HK-2 (cell line): ENCODE results near the gene AIFM3.
"Not testable (repeated sequence)": the region's sequence is repeated elsewhere in the genome, so short reads cannot be mapped to it uniquely, and the experiment has no call there.

ENCODE experiments used
- DNase-seq: peaks from one replicate; pipeline ENCODE4 v3.0.0-alpha.2; 2018; ENCODE audit not compliant: unreplicated experiment

AIFM3 gene

GRCh38 chr22:20957683-20958431 is 9.2 kb upstream of the AIFM3 start:
- peak; percentile 75 for DNase-seq

- DNase-seq: no peak
Observed at GRCh38 chr22:20959578-20960461, 7.2 kb upstream of the AIFM3 start.

GRCh38 chr22:20960609-20961008 is 6.4 kb upstream of the AIFM3 start:
- no peak for DNase-seq

- DNase-seq: no peak
Observed at GRCh38 chr22:20962491-20962945, 4.5 kb upstream of the AIFM3 start.

- DNase-seq: no peak
Observed at GRCh38 chr22:20963201-20964052, 3.6 kb upstream of the AIFM3 start.

- DNase-seq: no peak
Observed at GRCh38 chr22:20964090-20964798, 2.8 kb upstream of the AIFM3 start.

GRCh38 chr22:20964799-20965103 is 2.3 kb upstream of the AIFM3 start:
- DNase-seq: no peak

GRCh38 chr22:20965104-20965887 is 1.8 kb upstream of the AIFM3 start:
- DNase-seq: no peak

- no peak for DNase-seq
Observed at GRCh38 chr22:20965888-20966855, 883 bp upstream of the AIFM3 start.

GRCh38 chr22:20967697-20968211 is 699 bp downstream of the AIFM3 start:
- DNase-seq: no peak

- DNase-seq: no peak
Observed at GRCh38 chr22:20968281-20968977, 1.4 kb downstream of the AIFM3 start.

- DNase-seq: no peak
Observed at GRCh38 chr22:20970939-20971657, 4.0 kb downstream of the AIFM3 start.

- DNase-seq: not testable (repeated sequence)
Observed at GRCh38 chr22:20972014-20972694, 5.1 kb downstream of the AIFM3 start.

- DNase-seq: no peak
Observed at GRCh38 chr22:20972933-20973577, 6.0 kb downstream of the AIFM3 start.

GRCh38 chr22:20973634-20974286 is 6.7 kb downstream of the AIFM3 start:
- no peak for DNase-seq

GRCh38 chr22:20974336-20974955 is 7.4 kb downstream of the AIFM3 start:
- DNase-seq: no peak
